Activated CD4-positive, alpha-beta T cell treated with anti-CD3 and anti-CD28 coated beads for 24 hours (primary cell): ENCODE measurements around the gene GSTP1.
A peak's percentile ranks its signal among the peaks of the same experiment; 100 is the strongest.
"Not testable (repeated sequence)": the region's sequence is repeated elsewhere in the genome, so short reads cannot be mapped to it uniquely, and the experiment has no call there.

ENCODE experiments used
- DNase-seq, 2 donors: peaks; one replicate each; pipeline ENCODE4 v3.0.0-alpha.2; 2020; ENCODE audit warnings: low read depth in 2 of 2

Gene GSTP1

GRCh38 chr11:67597458-67597857, 13.8 kb downstream of the GSTP1 start:
- DNase-seq, result not testable (repeated sequence)

DNA sequence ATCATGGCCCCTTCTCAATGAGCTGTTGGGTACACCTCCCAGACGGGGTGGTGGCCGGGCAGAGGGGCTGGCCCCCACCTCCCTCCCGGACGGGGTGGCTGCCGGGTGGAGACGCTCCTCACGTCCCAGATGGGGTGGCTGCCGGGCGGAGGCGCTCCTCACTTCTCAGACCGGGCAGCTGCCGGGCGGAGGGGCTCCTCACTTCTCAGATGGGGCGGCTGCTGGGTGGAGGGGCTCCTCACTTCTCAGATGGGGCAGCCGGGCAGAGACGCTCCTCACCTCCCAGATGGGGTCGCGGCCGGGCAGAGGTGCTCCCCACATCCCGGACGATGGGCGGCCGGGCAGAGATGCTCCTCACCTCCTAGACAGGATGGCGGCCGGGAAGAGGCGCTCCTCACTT, 14.4 kb downstream of the GSTP1 start:
- DNase-seq, result not testable (repeated sequence)

DNA sequence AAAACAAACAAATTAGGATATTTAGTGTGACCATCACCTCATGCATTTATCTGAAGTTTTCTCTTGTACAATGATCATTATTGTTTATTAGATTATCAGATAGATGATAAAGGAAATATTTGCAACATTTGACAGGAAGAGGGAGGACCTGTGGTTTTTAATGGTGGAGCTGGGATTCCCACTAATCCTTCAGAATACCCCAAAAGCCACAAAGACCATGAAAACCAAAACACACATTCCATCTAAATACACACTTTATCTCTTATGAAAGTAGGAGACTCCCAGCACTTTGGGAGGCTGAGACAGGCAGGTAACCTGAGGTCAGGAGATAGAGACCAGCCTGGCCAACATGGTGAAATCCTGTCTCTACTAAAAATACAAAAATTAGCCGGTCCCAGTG, 15.5 kb downstream of the GSTP1 start:
- DNase-seq, result no peak

- no peak for DNase-seq
Measured at GRCh38 chr11:67600324-67601029, 16.9 kb downstream of the GSTP1 start.

DNA sequence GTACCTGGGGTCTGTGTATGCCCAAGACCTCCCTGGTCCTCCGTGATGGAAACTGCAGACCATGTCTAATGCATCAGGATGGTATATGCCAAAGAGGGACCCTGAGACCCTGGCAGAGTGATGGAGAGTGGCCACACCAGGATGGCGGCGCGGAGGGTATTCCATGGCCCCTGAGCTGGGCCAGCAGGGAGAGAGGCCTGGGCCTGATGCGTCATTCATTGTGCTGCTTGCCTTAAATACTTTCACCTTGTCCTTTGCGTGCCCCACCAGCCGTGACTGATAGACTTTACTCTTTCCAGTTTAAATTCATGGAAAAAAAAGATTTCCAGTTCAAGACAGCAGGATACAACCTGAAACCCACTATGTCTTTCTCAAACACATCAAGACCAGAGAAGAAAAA, 17.5 kb downstream of the GSTP1 start:
- DNase-seq, result no peak

DNA sequence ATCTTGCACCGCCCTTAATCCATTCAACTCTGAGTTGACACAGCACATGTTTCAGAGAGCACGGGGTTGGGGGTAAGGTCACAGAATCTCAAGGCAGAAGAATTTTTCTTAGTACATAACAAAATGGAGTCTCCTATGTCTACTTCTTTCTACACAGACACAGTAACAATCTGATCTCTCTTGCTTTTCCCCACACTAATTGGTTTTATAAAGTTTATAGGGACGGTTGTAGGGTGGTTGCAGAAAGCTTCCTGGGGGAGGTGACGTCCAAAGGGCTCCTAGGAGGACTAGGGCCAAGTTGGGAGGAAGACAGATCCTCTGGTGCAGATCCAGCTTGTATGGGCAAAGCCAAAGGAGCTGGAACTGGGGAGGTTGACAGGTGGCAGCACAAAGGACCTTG, 20.5 kb downstream of the GSTP1 start:
- DNase-seq, result not testable (repeated sequence)

DNA sequence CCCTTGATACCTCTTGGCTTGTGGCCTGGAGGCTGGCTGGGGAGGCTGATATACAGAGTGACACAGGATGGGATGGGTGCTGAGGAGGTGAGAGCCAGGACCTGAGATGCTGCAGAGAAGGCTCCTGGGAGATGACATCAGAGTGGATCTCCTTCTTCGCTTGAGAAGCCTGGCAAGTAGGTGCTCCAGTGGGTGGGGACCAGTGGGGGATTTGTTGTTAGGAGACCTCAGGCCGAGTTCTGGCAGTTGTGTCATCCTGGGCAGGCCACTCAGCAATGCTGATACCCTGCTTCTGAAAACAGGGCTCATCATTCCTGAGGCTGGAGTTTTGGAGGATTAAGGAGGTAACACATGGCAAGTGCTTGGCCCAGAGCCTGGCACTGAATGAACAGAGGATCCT, 21.2 kb downstream of the GSTP1 start:
- DNase-seq, result no peak

- no peak for DNase-seq
Measured at GRCh38 chr11:67605231-67606011, 21.8 kb downstream of the GSTP1 start.

- DNase-seq, result no peak
Measured at GRCh38 chr11:67606093-67606491, 22.5 kb downstream of the GSTP1 start.

DNA sequence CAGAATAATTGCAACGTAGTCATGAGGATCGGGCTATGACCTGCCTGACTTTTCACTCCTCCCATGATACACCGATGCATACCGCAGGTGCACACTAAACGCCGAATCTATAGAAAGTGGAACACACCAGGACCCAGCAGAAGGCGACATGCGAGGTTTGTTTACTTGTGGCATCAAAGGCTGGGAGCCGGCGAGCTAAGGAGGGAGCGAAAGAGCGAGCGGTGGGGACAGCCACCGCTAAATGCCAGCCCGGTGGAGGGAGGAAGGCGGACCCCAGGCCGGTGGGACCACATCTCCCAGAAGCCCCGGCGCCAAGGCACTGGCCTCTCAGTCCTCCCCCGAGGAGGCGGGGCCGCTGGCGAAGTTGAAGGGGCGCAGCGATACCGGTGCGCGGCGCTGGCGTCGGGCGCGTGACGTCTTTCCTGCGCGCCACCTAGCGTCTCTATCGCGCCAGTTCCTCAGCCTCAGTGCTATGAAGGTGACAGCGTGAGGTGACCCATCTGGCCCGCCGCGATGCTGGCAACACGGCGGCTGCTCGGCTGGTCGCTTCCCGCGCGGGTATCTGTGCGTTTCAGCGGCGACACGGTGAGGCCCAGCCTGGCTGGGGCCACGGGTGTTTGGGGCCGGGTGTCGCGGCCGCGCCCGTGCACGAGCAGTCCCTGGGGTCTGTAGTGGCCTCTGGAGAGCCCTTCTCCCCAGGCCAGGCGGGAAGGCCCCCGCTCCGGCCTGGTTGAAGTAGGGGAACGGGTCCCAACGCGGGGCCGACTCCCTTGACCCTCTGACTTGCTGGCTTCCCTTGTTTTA, 23.1 kb downstream of the GSTP1 start, which contains the start of gene NDUFV1:
TSS of gene NDUFV1 (plus strand) at position 445 of the 804 bp plus-strand sequence. CDS start at position 514, 69 bp downstream.
- peak; percentile 96 for DNase-seq

DNA sequence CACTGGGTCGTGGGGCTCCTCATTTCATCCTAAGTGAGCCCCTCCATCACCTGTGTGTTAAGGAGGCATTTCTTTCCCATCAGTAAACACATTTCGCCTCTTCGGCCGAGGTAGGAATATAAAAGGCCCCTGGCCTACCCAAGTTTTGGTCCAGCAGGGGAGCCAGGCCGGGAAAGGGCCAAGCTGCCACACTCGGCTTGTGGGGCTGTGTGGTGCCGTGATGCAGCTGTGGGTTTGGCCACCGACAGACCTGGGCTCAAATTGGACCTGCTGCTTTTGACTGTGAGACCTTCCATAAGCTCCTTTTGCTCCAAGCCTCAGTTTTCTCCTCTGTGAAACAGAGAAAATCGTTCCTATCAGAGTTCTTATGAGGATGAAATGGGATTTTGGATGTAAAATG, 23.9 kb downstream of the GSTP1 start:
- no peak for DNase-seq

DNA sequence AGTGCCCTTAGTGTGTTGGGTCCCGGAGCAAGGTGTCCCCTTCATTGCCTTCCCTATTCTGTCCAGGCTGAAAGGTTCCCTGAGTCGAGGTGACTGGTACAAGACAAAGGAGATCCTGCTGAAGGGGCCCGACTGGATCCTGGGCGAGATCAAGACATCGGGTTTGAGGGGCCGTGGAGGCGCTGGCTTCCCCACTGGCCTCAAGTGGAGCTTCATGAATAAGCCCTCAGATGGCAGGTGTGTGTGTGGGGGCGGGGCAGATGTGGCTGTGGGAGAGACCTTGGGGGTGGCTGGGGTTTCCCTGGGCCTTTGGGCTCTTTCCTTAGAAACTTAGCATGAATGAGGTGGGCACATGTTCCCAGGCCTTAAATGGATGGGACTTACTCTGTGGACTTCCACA, 24.9 kb downstream of the GSTP1 start:
- no peak for DNase-seq

- no peak for DNase-seq
Measured at GRCh38 chr11:67609316-67609715, 25.7 kb downstream of the GSTP1 start.

- DNase-seq, result no peak
Measured at GRCh38 chr11:67610302-67610868, 26.8 kb downstream of the GSTP1 start.

DNA sequence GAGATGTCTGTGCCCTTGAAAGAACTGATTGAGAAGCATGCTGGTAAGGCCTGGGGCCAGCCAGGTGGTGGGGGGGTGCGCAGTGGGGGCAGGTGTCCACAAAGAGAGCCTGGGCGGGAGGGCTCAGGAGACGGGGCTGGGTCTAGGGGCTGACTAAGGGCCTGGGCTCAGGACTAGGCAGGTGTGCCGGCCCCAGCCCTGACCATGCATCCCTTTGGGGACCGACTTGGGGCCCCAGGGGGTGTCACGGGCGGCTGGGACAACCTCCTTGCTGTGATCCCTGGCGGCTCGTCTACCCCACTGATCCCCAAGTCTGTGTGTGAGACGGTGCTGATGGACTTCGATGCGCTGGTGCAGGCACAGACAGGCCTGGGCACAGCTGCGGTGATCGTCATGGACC, 27.6 kb downstream of the GSTP1 start:
- DNase-seq, result no peak

- no peak for DNase-seq
Measured at GRCh38 chr11:67611704-67612587, 28.3 kb downstream of the GSTP1 start.

- DNase-seq, result no peak
Measured at GRCh38 chr11:67612751-67613150, 29.1 kb downstream of the GSTP1 start.

DNA sequence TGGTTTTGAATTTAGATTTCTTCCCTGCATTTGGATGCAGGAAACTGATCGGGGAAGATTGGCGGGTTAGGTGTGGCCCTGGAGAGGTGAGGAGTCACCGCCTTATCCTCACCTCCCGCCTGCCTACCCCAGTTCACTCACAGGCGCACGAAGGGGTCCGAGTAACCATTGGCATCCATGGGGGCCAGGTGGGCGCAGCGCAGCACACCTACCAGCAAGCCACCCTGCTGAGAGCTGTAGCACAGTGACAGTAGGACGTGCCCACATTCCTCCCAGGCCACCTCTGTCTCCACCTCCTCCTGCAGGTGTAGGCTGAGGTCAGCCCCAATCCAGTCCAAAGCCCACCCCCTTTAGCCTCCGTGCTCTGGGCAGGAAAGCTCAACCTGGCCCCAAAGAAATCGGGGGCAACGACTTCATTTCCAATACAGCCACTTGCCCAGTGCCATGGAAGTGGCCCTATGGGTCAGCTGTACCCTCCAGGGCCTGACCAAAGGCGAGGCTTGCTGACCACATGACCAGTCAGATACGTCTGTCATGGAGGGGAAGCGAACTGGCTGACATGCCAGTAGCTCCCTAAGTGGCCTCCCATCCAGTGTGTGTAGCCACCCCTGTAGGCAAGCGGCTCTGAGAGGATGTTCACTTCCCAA, 29.8 kb downstream of the GSTP1 start:
- DNase-seq, result no peak

DNA sequence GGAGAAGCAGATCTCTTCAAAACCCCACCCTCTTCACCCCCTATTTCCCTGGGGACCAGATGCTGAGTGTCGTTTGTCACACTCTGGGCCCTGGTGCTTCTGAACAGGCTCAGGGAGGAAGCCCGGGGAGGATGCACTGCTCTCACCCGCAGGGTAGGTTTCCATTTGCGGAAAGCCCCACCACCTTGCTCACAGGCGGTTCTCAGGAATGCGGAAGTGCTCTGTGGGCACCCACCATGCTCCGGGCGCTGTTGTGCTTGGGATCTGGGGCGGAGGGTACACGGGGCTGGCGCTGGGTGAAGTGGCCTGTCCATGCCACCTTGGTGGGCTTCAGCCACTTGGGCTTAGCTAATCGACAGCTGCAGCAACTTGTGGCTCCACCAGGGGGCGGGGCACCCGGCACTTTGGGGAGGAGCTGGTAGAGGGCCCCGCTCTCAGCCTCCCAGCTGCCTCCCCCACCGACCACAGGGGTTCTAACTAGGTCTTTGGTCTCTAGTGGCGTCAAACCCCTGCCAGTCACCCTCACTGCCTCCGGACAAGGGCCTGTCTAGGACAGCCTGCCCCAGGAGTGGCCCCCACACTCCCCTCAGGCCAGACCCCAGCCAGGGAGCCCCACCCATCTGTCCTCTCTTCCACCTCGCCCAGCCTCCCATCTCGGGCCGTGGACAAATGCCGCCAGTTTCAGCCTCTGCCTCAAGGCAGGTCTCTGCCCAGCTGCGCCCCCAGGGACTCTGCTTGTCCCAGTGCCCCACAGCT, 30.5 kb downstream of the GSTP1 start:
- peak; percentile 64 to 70 for DNase-seq
